Measurements from ENCODE around the gene C21orf58.

C21orf58 gene

DNA sequence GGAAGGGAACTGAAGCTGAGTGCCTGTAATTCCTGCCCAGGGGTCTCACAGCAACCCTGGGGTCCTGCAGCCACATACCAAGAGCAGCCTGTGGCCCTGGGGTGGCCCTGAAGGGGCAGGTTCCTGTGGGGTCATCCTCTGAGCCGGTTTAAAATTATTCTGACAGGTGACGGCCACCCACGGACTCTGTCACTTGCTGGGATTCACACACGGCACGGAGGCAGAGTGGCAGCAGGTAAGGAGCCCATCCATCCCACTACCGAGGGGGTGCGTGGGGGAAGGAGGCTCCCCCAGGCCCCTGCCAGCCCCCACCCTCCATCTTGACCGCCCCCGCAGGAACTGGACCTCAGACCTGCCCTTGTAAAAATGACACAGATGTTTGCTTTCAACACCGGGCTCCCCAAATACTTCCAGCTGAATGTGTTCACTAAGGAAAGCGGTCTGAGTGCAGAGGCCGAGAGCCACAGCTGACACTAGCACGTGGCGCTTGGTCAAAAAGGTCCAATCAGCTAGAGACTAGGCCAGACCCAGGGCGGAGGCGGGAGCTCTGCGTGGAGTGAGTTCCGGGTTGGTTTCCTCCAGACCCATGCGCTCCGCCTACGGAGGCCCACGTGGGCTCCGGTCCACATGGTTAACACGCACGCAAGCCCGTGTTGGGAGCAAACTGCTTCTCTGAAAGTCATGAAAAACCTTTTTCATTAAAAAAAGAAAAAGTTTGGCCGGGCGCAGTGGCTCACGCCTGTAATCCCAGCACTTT is 27.5 kb downstream of the C21orf58 start:
- POLR2A ChIA-PET: no interaction called here
- no peak overlapping the region for H3K4me3 ChIP-seq (ENCODE audit: low read depth, low read length)
- TF ChIP-seq, protein P1, sequence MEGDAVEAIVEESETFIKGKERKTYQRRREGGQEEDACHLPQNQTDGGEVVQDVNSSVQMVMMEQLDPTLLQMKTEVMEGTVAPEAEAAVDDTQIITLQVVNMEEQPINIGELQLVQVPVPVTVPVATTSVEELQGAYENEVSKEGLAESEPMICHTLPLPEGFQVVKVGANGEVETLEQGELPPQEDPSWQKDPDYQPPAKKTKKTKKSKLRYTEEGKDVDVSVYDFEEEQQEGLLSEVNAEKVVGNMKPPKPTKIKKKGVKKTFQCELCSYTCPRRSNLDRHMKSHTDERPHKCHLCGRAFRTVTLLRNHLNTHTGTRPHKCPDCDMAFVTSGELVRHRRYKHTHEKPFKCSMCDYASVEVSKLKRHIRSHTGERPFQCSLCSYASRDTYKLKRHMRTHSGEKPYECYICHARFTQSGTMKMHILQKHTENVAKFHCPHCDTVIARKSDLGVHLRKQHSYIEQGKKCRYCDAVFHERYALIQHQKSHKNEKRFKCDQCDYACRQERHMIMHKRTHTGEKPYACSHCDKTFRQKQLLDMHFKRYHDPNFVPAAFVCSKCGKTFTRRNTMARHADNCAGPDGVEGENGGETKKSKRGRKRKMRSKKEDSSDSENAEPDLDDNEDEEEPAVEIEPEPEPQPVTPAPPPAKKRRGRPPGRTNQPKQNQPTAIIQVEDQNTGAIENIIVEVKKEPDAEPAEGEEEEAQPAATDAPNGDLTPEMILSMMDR (IDR thresholded peaks at IDR 0.05; ENCODE audit: insufficient read depth, low read length, missing control alignments): no peak
- CTCF ChIA-PET: interaction anchor here (1.1 kb wide), 1 partner anchor 10 kb away, joined by 5 read pairs; the partner anchor contains the start of genes MCM3AP and YBEY
- no peak for DNase-seq (ENCODE audit: low read depth, low spot score)

DNA sequence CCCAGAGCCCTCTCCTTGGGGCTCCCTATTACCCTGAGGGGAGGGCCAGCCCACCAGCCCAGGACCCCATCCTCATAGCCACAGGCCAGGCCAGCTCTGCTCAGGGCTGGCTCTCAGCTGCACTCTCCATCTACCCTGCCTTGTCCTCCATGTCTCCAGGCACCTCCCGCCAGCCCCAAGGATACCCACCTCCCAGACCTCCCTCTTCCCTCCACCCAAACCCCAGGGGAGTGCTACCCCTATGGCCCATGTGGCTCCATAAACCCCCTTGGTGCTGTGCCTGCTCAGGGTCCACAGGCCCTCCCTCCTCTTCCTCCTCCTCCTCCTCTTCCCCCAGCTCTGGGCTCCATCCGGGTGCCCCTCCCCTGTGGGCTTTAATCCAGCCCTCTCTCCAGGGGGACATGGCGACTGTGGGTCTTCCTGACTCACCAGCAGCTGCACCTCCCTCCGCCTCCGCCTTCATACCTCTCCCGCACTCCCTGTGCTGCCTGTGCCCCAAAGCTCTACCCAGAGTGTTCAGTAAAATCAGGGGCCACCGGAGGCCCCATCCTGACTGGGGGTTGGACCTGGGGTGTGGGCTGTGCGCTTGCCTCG is 28.4 kb downstream of the C21orf58 start:
- TF ChIP-seq, protein P1 (IDR thresholded peaks at IDR 0.05; ENCODE audit: insufficient read depth, low read length, missing control alignments): no peak
- POLR2A ChIA-PET: no interaction called here
- no peak for DNase-seq (ENCODE audit: low read depth, low spot score)
- CTCF ChIA-PET: interaction anchor here (0.7 to 1.1 kb wide), 2 partner anchors 10 to 372 kb away, joined by 4 to 5 read pairs; partner anchors contain the start of genes MCM3AP and YBEY
- no peak overlapping the region for H3K4me3 ChIP-seq (ENCODE audit: low read depth, low read length)

DNA sequence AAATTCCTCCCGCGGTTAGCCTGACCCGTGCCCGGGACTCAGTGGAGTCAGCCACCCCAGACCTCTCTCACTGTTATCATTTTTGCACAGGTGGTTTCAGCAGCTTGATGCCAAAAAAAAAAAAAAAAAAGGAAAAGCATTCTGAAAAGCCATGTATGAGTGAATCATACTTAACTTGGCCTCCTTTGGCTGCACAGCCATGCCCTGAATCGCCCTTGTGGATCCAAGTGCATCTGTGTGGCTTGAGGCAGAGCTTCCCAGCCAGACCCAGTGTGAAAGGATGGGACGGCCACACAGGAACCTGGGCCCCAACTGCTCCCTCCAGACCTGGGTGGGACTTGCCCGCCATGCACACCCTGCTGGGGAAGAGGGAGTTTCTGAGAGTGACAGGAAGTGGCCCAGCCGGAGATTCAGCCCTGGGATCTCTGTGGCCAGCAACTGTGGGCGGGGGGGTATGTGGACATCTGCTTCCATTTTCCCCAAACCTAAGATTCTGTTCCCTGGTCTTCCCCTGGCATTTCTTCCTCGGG is 29.0 kb downstream of the C21orf58 start:
- no peak for DNase-seq (ENCODE audit: low read depth, low spot score)
- ChIA-PET CTCF (interaction anchor here (0.7 kb wide), 1 partner anchor 371 kb away, joined by 4 read pairs; no protein-coding TSS in a partner anchor), POLR2A (no interaction called here)
- no peak overlapping the region for H3K4me3 ChIP-seq (ENCODE audit: low read depth, low read length)
- TF ChIP-seq, protein P1 (IDR thresholded peaks at IDR 0.05; ENCODE audit: insufficient read depth, low read length, missing control alignments): no peak

DNA sequence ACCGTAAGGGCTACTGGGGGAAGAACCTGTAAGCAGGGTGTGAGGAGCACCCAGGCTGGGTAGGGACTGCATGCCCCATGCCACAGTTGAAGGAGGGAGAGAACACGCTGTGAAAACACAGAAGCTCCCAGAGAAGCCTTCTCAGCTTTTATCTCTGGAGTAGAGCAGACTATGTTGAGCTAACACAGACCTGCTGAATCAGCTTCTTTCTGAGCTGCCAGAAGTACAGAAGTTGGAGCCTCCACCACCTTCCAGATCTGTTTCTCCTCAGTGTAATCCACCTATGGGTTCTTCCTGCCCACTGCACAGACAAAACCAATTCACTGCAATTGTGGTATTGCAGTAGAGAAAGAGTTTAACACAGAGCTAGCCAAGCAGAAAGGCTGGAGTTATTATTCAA is 32.1 kb downstream of the C21orf58 start:
- POLR2A ChIA-PET: no interaction called here
- CTCF ChIA-PET: no interaction called here

DNA sequence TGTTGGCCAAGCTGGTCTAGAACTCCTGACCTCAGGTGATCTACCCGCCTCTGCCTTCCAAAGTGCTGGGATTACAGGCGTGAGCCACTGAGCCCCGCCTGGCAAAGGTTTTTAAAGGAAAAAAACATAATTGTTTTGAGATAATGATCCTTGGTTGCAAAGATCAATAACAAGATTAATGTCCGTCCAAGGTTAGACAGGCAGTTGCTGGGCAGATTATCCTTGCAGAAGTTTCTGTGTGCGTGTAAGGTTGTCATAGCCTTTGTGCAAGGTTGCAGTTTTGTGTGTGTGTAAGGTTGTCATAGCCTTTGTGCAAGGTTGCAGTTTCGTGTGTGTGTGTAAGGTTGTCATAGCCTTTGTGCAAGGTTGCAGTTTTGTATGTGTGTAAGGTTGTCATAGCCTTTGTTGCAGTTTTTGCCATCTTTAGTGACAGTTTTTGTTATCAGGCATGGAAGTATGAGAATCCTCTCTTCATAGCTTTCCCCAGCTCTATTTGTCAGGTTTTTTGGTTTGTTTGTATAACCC is 34.0 kb downstream of the C21orf58 start:
- no peak overlapping the region for H3K4me3 ChIP-seq (ENCODE audit: low read depth, low read length)
- ChIA-PET POLR2A (no interaction called here), CTCF (no interaction called here)
- TF ChIP-seq, protein P1 (IDR thresholded peaks at IDR 0.05; ENCODE audit: insufficient read depth, low read length, missing control alignments): no peak
- no peak for DNase-seq (ENCODE audit: low read depth, low spot score)

More for the DNA sequence above, 32.1 kb downstream of the C21orf58 start:
- no peak overlapping the region for H3K4me3 ChIP-seq (ENCODE audit: low read depth, low read length)
- DNase-seq (ENCODE audit: low read depth, low spot score): no peak
- TF ChIP-seq, protein P1 (IDR thresholded peaks at IDR 0.05; ENCODE audit: insufficient read depth, low read length, missing control alignments): no peak

DNA sequence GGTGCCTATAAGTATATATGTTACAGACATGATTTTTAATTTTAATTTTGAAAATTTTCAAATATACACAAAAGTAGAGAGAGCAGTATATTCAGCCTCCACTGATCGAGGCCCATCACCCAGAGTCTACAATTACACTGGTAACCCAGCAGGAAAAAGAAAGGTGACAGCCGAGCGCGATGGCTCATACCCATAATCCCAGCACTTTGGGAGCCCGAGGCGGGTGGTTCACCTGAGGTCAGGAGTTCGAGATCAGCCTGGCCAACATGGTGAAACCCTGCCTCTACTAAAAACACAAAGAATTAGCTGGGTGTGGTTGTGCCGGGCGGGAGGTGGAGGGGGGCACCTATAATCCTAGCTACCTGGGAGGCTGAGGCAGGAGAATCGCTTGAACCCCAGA is 36.1 kb downstream of the C21orf58 start:
- ChIA-PET CTCF (no interaction called here), POLR2A (no interaction called here)
- TF ChIP-seq, protein P1 (IDR thresholded peaks at IDR 0.05; ENCODE audit: insufficient read depth, low read length, missing control alignments): no peak
- no peak for DNase-seq (ENCODE audit: low read depth, low spot score)
- H3K4me3 ChIP-seq (ENCODE audit: low read depth, low read length): peak overlapping the region; percentile 77
